Glutamatergic neuron (in vitro differentiated cells): ENCODE data around the gene SULT1C3. TPM values are rescaled to one million over a fixed set of nuclear protein-coding genes. Genes with fewer than 3 reads are reported as not detected.

Experiments used
- DNase-seq: peaks from one replicate; pipeline ENCODE4 v3.0.0; 2022
- H3K27ac Mint-ChIP-seq: one replicate; pipeline ENCODE4 v1.8.0; 2020; ENCODE audit warnings: mild to moderate bottlenecking, mixed read lengths, inconsistent platforms; ENCODE audit not compliant: unreplicated experiment
- H3K27me3 Mint-ChIP-seq: one replicate; pipeline ENCODE4 v1.8.0; 2020; ENCODE audit warnings: mild to moderate bottlenecking, moderate library complexity, mixed read lengths, inconsistent platforms; ENCODE audit not compliant: unreplicated experiment
- H3K36me3 Mint-ChIP-seq: one replicate; pipeline ENCODE4 v1.8.0; 2020; ENCODE audit warnings: mild to moderate bottlenecking, mixed read lengths, inconsistent platforms; ENCODE audit not compliant: unreplicated experiment
- H3K4me1 Mint-ChIP-seq: one replicate; pipeline ENCODE4 v1.8.0; 2020; ENCODE audit warnings: mild to moderate bottlenecking, low read depth, mixed read lengths, inconsistent platforms; ENCODE audit not compliant: unreplicated experiment
- H3K4me3 Mint-ChIP-seq: one replicate; pipeline ENCODE4 v1.8.0; 2020; ENCODE audit warnings: mild to moderate bottlenecking, mixed read lengths, inconsistent platforms; ENCODE audit not compliant: unreplicated experiment
- H3K9me3 Mint-ChIP-seq: one replicate; pipeline ENCODE4 v1.8.0; 2020; ENCODE audit warnings: mild to moderate bottlenecking, moderate library complexity, mixed read lengths, inconsistent platforms; ENCODE audit not compliant: unreplicated experiment
- CTCF ChIP-seq: fragments of 200-600 bp; sonication (generic); IDR thresholded peaks from one replicate; pipeline ENCODE4 v1.5.0; 2021; ENCODE audit not compliant: partially characterized antibody, unreplicated experiment
- total RNA-seq: library from RNA; stranded (reverse); fragmentation: NEBNext Ultra II Directional; extraction: Animal tissue kit (Norgen Biotek cat#: 25700); gene quantifications from one replicate; pipeline ENCODE4 v1.2.1, GENCODE V29; 2021; ENCODE audit not compliant: unreplicated experiment

Gene SULT1C3
- total RNA-seq, 1 donor from 2014 or later, result not detected

DNA sequence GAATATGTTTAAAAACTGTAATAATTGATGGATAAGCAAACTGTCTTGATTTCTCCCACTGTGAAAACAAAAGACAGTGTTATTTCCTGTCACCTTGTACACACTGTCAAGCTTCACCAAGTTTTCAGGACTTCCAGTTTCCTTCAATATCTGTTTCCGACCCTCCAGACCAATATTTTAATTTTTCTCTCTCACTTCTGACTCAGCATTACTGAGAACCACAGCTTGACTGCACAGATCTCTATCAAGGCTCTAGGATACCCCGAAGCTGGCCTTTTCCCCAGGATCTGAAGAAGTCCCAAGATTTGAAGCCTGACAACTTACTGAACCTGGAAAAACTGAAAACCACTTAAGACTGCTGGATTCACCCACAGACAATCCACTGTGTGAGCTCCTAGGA lies 13.2 kb upstream of the SULT1C3 start:
- Mint-ChIP-seq H3K27me3 (peaks cover 3% of the 10 kb centered on the region), H3K36me3 (peaks cover 9% of the 10 kb centered on the region), H3K4me3 (no peak overlapping the region), H3K27ac (no peak overlapping the region), H3K9me3 (no peaks in the 10 kb centered on the region), H3K4me1 (peaks cover 1% of the 10 kb centered on the region)
- TF ChIP-seq CTCF, result no peak
- DNase-seq, result no peak

GRCh38 chr2:108228006-108228405 lies 11.8 kb upstream of the SULT1C3 start:
- DNase-seq, result no peak
- TF ChIP-seq CTCF, result no peak
- Mint-ChIP-seq H3K27ac (no peak overlapping the region), H3K36me3 (peaks cover 4% of the 10 kb centered on the region), H3K9me3 (no peaks in the 10 kb centered on the region), H3K4me3 (no peak overlapping the region), H3K4me1 (peaks cover 1% of the 10 kb centered on the region), H3K27me3 (peaks cover 3% of the 10 kb centered on the region)

DNA sequence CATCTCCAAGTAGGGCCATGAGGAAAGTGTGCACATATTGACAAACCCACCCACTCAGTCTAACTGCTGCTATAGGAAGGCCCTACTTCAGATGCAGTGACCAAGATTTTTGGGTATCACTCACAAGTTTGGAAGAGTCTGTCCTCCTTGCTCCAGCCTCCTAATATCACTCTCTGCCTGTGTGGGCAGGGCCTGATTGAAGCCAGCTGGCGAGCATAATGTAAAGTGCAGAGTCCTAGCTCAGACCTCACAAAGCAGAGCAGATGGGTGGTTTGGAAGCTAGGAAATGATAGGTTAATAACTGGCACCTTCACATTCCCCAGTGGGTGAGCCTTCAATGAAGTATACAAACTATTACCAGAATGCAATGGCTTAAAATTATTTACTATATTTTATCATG lies 11.2 kb upstream of the SULT1C3 start:
- no peak overlapping the region for H3K4me3 Mint-ChIP-seq
- no peak for DNase-seq
- H3K9me3 Mint-ChIP-seq, result no peaks in the 10 kb centered on the region
- H3K36me3 Mint-ChIP-seq, result peaks cover 4% of the 10 kb centered on the region
- H3K4me1 Mint-ChIP-seq, result peaks cover 1% of the 10 kb centered on the region
- no peak for TF ChIP-seq CTCF
- H3K27ac Mint-ChIP-seq, result no peak overlapping the region
- H3K27me3 Mint-ChIP-seq, result peaks cover 3% of the 10 kb centered on the region

DNA sequence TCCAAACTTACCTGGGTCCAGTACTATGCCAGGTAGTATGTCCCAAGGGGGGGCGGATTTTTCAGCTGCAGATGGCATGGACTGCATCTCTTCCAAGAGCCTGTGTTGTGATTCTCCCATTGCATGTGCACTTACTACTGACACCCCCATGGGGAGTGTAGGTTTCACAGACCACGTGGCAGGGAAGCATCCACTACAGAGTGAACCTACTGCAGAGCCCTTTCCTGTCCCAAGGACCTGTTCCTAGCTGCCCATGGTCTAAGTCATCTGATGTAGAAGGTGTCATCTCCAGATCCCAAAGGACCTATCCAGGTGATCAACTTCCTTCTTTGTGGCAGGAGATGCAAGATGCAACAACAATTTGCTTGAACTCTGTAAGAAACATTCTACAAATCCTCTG lies 9.9 kb upstream of the SULT1C3 start:
- H3K9me3 Mint-ChIP-seq, result peaks cover under 1% of the 10 kb centered on the region
- peaks cover 3% of the 10 kb centered on the region for H3K27me3 Mint-ChIP-seq
- no peaks in the 10 kb centered on the region for H3K36me3 Mint-ChIP-seq
- no peak for DNase-seq
- no peak overlapping the region for H3K4me3 Mint-ChIP-seq
- peaks cover 1% of the 10 kb centered on the region for H3K4me1 Mint-ChIP-seq
- no peak overlapping the region for H3K27ac Mint-ChIP-seq
- no peak for TF ChIP-seq CTCF

GRCh38 chr2:108235577-108235976 lies 4.2 kb upstream of the SULT1C3 start:
- Mint-ChIP-seq H3K4me1 (no peaks in the 10 kb centered on the region), H3K9me3 (peaks cover 3% of the 10 kb centered on the region), H3K4me3 (no peak overlapping the region), H3K36me3 (peaks cover 7% of the 10 kb centered on the region), H3K27ac (no peak overlapping the region), H3K27me3 (no peaks in the 10 kb centered on the region)
- TF ChIP-seq CTCF, result no peak
- no peak for DNase-seq
